Loucy (cell line): ENCODE measurements around the gene TOLLIP.

Experiments
- H2AFZ ChIP-seq: fragments of 200-600 bp; sonication (generic); 2 replicates; pipeline ENCODE4 v1.6.0; 2016; ENCODE audit warnings: antibody characterized with exemption, mild to moderate bottlenecking, low read length, moderate library complexity
- H3F3A ChIP-seq: fragments of 200-600 bp; 2 replicates; pipeline ENCODE4 v1.6.0; 2016; ENCODE audit warnings: antibody characterized with exemption, low read depth, mild to moderate bottlenecking
- H3K27me3 ChIP-seq: fragments of 200-600 bp; sonication (generic); 2 replicates; pipeline ENCODE4 v1.6.1; 2014; ENCODE audit warnings: low read length, mild to moderate bottlenecking; ENCODE audit not compliant: insufficient read depth, poor library complexity, severe bottlenecking
- H3K36me3 ChIP-seq: fragments of 200-600 bp; sonication (generic); 2 replicates; pipeline ENCODE4 v1.6.1; 2016; ENCODE audit warnings: low read length; ENCODE audit not compliant: insufficient read depth
- H3K4me1 ChIP-seq: fragments of 200-600 bp; sonication (generic); 2 replicates; pipeline ENCODE4 v1.5.1; 2014; ENCODE audit warnings: low read length, mild to moderate bottlenecking; ENCODE audit not compliant: insufficient read depth, poor library complexity, severe bottlenecking
- H3K4me2 ChIP-seq: fragments of 200-600 bp; sonication (generic); 2 replicates; pipeline ENCODE4 v1.6.0; 2014; ENCODE audit warnings: antibody characterized with exemption, low read length, low read depth, mild to moderate bottlenecking; ENCODE audit not compliant: poor library complexity, severe bottlenecking
- H3K4me3 ChIP-seq: fragments of 200-600 bp; sonication (generic); 2 replicates; pipeline ENCODE4 v1.5.1; 2014; ENCODE audit warnings: low read length, mild to moderate bottlenecking, mixed read lengths; ENCODE audit not compliant: poor library complexity, severe bottlenecking
- H3K79me2 ChIP-seq: fragments of 200-600 bp; sonication (generic); 2 replicates; pipeline ENCODE4 v1.6.1; 2014; ENCODE audit warnings: low read length; ENCODE audit not compliant: insufficient read depth
- H3K9ac ChIP-seq: fragments of 200-600 bp; sonication (generic); 2 replicates; pipeline ENCODE4 v1.6.0; 2014; ENCODE audit warnings: mild to moderate bottlenecking, low read depth, low read length, moderate library complexity; ENCODE audit not compliant: poor library complexity, severe bottlenecking
- H3K9me2 ChIP-seq: fragments of 200-600 bp; sonication (generic); replicated peaks from 2 replicates; pipeline ENCODE4 v1.6.1; 2016; ENCODE audit warnings: low read depth, low read length, mixed read lengths
- H3K9me3 ChIP-seq: fragments of 200-600 bp; sonication (generic); 2 replicates; pipeline ENCODE4 v1.6.1; 2014; ENCODE audit warnings: mild to moderate bottlenecking, antibody characterized with exemption, low read length, low read depth; ENCODE audit not compliant: insufficient read depth
- H4K20me1 ChIP-seq: fragments of 200-600 bp; sonication (generic); 2 replicates; pipeline ENCODE4 v1.6.0; 2014; ENCODE audit warnings: antibody characterized with exemption, low read length, mild to moderate bottlenecking; ENCODE audit not compliant: insufficient read depth, poor library complexity, severe bottlenecking
- CTCF ChIP-seq: fragments of 200-600 bp; sonication (generic); conservative IDR thresholded peaks from 2 replicates; pipeline ENCODE4 v1.5.1; 2014; ENCODE audit warnings: mild to moderate bottlenecking, antibody characterized with exemption, low read length
- EZH2phosphoT487 ChIP-seq: fragments of 200-600 bp; IDR thresholded peaks from 2 replicates; pipeline ENCODE4 v1.6.1; 2018; ENCODE audit warnings: antibody characterized with exemption, mild to moderate bottlenecking, moderate library complexity, borderline replicate concordance

TOLLIP gene

GRCh38 chr11:1339066-1339675 is 29.7 kb upstream of the TOLLIP start:
- H2AFZ ChIP-seq: no peak overlapping the region
- no peaks in the 10 kb centered on the region for H3K36me3 ChIP-seq
- no peaks in the 10 kb centered on the region for H3F3A ChIP-seq
- no peaks in the 10 kb centered on the region for H4K20me1 ChIP-seq
- H3K9me2 ChIP-seq: no peaks in the 10 kb centered on the region
- no peak overlapping the region for H3K9ac ChIP-seq
- TF ChIP-seq CTCF (no peak), EZH2phosphoT487 (no peak)
- no peaks in the 10 kb centered on the region for H3K9me3 ChIP-seq
- no peak overlapping the region for H3K4me2 ChIP-seq
- H3K79me2 ChIP-seq: no peaks in the 10 kb centered on the region
- no peaks in the 10 kb centered on the region for H3K27me3 ChIP-seq
- H3K4me3 ChIP-seq: no peak overlapping the region
- H3K4me1 ChIP-seq: no peaks in the 10 kb centered on the region

- Histone ChIP-seq H3K4me1 (no peaks in the 10 kb centered on the region), H4K20me1 (no peaks in the 10 kb centered on the region), H3K9ac (no peak overlapping the region), H3K79me2 (no peaks in the 10 kb centered on the region), H3K27me3 (no peaks in the 10 kb centered on the region), H3K4me3 (no peak overlapping the region), H3K4me2 (no peak overlapping the region), H3F3A (no peaks in the 10 kb centered on the region), H2AFZ (no peak overlapping the region), H3K36me3 (no peaks in the 10 kb centered on the region), H3K9me2 (no peaks in the 10 kb centered on the region), H3K9me3 (no peaks in the 10 kb centered on the region)
- TF ChIP-seq CTCF (no peak), EZH2phosphoT487 (no peak)
These were observed 29.0 kb upstream of the TOLLIP start for GRCh38 chr11:1338201-1339065.

GRCh38 chr11:1337647-1338007 is 28.2 kb upstream of the TOLLIP start:
- H3K27me3 ChIP-seq: no peaks in the 10 kb centered on the region
- H3K9ac ChIP-seq: no peak overlapping the region
- H3K9me3 ChIP-seq: no peaks in the 10 kb centered on the region
- no peaks in the 10 kb centered on the region for H3K36me3 ChIP-seq
- H3K79me2 ChIP-seq: no peaks in the 10 kb centered on the region
- no peaks in the 10 kb centered on the region for H3F3A ChIP-seq
- no peak overlapping the region for H3K4me3 ChIP-seq
- no peaks in the 10 kb centered on the region for H3K4me1 ChIP-seq
- H4K20me1 ChIP-seq: no peaks in the 10 kb centered on the region
- TF ChIP-seq CTCF (no peak), EZH2phosphoT487 (no peak)
- H2AFZ ChIP-seq: no peak overlapping the region
- no peak overlapping the region for H3K4me2 ChIP-seq
- H3K9me2 ChIP-seq: no peaks in the 10 kb centered on the region
